Skin of body (tissue), 2 donors: ENCODE results near the gene PTPRN2. TPM values are rescaled to one million over a fixed set of nuclear protein-coding genes. Genes with fewer than 3 reads are reported as not detected.
"Not testable (repeated sequence)": the region's sequence is repeated elsewhere in the genome, so short reads cannot be mapped to it uniquely, and the experiment has no call there.

Experiments used
- DNase-seq: peaks from one replicate; lab custom pipeline; 2025; lab: John Stamatoyannopoulos, UW
- total RNA-seq: library from RNA; depleted of rRNA; stranded (reverse); fragments of >200 nt; gene quantifications from one replicate; pipeline ENCODE4 v1.2.3, GENCODE V29; 2014

PTPRN2 gene
- total RNA-seq, 1 donor from 2014 or later, result 0.99 TPM

GRCh38 chr7:157609932-157610640 lies 977.5 kb downstream of the PTPRN2 start:
- DNase-seq, result no peak

GRCh38 chr7:157609516-157609915 lies 978.1 kb downstream of the PTPRN2 start:
- DNase-seq, result no peak

DNA sequence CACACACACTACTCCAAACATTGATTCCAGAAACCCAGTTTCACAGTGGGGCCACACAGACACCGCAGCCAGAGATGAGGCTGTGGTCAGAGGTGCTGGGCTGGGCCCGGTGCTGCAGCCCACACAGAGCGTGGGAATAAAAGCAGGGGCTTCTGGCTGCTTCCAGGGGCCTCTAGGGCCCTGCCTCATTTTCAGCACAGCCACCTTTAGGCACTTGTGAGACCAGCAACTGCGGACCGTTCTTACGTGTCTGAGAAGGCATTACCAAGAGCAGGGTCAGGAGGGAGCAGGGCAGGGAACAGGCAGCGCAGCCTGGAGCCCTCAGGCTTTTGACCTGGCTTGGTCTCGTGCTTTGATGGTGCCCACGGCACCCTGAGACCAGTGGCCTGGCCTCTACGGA lies 980.4 kb downstream of the PTPRN2 start:
- DNase-seq, result no peak

DNA sequence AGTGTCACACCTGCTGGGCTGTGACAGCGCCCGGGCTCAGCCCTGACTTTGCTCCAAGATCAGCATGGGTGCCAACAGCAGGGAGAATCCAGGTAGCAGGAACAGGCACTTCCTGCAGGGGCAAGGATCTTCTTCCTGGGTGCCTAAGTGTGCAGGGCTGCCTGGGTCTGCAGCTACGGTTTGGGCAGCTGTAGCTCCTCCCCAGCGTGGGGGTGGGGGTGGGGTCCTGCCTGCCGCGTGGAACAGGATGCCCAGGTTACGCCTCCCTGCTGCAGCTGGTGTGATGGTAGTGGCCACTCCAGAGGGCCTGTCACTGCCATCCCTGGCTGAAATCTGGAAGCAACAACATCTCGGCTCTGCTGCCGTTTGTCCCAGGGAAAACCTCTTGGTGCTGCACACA lies 981.5 kb downstream of the PTPRN2 start:
- no peak for DNase-seq

DNA sequence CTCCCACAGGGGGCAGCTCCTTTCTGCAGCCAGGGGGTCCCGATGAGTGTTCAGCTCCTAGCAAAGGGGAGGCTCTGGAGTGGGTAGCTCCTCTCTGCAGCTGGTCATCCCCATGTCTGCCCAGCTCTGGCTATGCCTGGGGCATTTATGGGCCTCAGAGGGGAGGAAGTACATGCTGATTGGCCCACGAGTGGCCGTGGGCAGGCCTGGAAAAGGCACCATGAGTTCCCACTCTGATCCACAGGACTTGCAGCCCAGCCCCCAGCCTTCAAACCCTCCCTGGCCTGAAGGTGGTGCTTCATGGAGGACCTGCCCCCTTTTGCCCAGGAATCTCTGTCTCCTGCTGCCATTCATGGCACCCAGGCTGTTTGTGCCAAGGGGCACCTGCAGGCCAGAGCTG lies 982.0 kb downstream of the PTPRN2 start:
- no peak for DNase-seq

DNA sequence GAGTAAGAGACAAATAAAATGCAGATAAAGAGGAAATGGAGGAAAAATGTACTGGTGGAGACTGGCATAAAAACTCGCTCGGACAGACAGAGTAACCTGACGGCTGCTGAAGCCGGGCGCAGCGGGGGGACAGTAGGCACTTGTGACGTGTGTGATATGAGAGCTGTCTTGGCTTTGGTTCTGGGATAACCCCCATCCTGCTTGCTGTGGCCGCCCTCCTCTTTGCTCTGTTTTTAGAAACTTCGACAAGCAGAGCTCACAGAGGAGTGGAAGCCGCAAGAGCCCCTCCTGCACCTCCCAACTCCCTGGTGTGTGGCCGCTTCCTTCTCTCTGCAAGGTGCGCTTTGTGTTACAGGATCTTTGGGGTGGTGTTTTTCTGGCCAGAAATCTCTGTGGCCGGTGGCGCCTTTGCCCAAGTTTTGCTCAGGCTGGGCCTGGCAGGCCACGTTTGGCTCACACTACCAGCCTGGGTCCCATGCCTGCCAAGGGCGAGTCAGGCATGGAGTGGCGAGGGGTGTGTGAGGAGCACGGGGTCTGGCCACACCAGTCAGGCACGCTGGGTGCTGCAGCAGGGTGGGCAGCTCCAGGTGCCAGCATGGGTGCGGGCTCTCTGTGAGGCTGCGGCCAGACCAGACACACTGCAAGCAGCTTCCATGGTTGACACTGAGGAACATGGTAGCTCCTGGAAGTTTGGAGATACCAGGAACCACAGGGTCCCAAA lies 982.8 kb downstream of the PTPRN2 start:
- DNase-seq, result no peak

- no peak for DNase-seq
Observed at GRCh38 chr7:157603716-157604115, 983.9 kb downstream of the PTPRN2 start.

- no peak for DNase-seq
Observed at GRCh38 chr7:157603005-157603404, 984.6 kb downstream of the PTPRN2 start.

- DNase-seq, result no peak
Observed at GRCh38 chr7:157602581-157602980, 985.0 kb downstream of the PTPRN2 start.

DNA sequence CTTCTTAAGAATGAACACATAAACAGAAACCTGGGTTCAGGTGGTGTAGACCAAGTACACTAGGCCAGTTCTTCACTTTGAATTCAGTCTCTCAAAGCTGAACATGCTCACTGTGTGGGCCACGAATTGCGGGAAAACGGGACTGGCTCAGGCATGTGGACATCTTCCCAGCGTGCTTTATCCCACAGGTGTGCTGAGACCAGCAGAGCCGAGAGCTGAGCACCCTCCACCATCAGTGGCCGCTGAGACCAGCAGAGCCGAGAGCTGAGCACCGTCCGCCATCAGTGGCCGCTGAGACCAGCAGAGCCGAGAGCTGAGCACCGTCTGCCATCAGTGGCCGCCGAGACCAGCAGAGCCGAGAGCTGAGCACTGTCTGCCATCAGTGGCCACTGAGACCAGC lies 985.5 kb downstream of the PTPRN2 start:
- no peak for DNase-seq

- no peak for DNase-seq
Observed at GRCh38 chr7:157601530-157601929, 986.1 kb downstream of the PTPRN2 start.

- DNase-seq, result no peak
Observed at GRCh38 chr7:157599491-157599890, 988.1 kb downstream of the PTPRN2 start.

GRCh38 chr7:157597562-157597961 lies 990.1 kb downstream of the PTPRN2 start:
- no peak for DNase-seq

- DNase-seq, result no peak
Observed at GRCh38 chr7:157596881-157597280, 990.7 kb downstream of the PTPRN2 start.

DNA sequence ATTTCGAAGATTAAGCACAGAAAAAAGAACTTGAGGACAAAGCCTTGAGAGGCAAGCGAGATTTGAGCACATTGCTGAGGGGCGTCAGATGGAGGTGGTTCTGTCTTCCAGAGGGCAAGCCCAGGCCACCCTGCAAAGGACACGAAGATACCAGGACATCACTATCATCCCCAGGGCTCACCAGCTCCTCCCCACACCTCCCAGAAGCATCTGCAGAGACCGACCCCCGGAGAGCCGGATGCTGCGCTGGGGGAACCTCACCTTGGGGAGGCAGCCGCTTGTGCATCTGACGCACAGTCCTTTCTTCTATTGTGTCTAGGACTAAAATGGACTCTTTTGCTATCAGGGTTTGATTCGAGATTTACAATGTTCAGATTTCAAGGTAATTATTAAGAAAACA lies 991.2 kb downstream of the PTPRN2 start:
- DNase-seq, result no peak

- no peak for DNase-seq
Observed at GRCh38 chr7:157596026-157596425, 991.6 kb downstream of the PTPRN2 start.

GRCh38 chr7:157595086-157595855 lies 992.4 kb downstream of the PTPRN2 start:
- no peak for DNase-seq

DNA sequence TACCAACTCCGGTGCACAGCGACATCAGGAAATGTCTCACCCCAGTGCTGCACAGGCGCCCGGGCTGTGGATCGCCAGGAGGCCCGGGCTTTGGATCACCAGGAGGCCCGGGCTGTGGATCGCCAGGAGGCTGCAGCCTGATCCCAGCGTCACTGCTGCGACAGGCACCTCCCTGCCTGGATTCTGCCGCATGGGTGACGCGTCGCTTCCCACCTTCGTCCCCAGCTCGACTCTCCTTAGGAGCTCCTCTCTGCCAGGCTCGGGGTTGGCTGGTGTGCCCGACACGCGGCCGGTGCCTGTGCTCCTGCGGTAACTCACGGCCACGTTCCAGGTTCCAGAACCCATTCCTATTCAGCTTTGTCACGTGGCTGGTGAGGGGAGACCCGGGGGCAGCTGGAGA lies 993.3 kb downstream of the PTPRN2 start:
- no peak for DNase-seq

DNA sequence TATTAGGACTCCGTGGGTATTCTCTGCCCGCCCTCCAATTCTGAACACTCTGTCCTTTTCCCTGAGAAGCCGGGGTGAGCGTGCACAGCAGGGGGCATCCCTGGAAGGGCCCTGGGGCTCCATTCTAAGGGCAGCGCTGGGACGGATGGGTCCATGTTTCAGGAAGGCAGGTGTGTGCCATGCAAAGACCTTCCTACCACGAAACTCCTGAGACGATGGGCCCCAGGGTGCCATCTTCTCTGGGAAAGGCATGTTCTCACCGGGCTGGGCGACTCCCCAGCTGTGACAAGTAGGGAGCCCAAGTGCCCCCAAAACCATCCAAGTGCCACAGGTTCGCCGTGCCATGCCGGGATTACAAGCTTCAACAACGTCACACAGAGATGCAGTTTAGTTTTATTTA lies 994.1 kb downstream of the PTPRN2 start:
- no peak for DNase-seq

GRCh38 chr7:157592636-157593320 lies 994.8 kb downstream of the PTPRN2 start:
- not testable (repeated sequence) for DNase-seq

- DNase-seq, result no peak
Observed at GRCh38 chr7:157590526-157590925, 997.1 kb downstream of the PTPRN2 start.

DNA sequence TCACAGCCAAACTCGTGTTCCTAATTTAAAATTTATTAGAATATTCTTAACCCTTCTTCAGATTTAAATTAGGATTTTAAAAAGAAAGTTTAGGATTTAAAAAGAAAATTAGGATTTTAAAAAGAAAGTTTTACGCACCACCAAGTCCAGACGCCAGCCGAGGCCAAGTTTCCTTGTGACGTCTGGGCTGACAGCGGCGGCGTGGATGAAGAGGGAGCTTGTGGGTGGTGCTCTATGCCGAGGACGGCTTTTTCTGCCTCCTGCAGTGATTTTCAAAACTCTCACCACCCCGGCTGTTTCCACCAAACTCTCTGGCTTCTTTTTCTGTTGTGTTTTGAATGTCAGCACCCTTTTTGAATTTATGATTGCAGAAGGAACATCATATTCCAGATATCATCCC lies 997.9 kb downstream of the PTPRN2 start:
- no peak for DNase-seq
